SK-N-SH (cell line): ENCODE measurements around the gene PROSER3. TPM values are rescaled to one million over a fixed set of nuclear protein-coding genes. Genes with fewer than 3 reads are reported as not detected.

Experiments used
- CTCF ChIA-PET: fragments of 300-600, 350-600 bp; formaldehyde crosslinking; extraction: SDS; loops from one replicate; lab custom pipeline; 2021; lab: Yijun Ruan, JAX
- POLR2A ChIA-PET: fragments of 350-600 bp; sonication (Branson Sonifier 250); formaldehyde crosslinking; extraction: SDS; loops from one replicate; lab custom pipeline; 2020; ENCODE audit warnings: antibody characterized with exemption, inconsistent platforms; lab: Yijun Ruan, JAX
- DNase-seq: peaks from one replicate; pipeline ENCODE4 v3.0.0; 2012
- H2AFZ ChIP-seq: fragments of 200-600 bp; sonication (generic); 2 replicates; pipeline ENCODE4 v1.8.1; 2016; ENCODE audit warnings: antibody characterized with exemption, mild to moderate bottlenecking, low read depth
- H3F3A ChIP-seq: fragments of 200-600 bp; sonication (generic); replicated peaks from 2 replicates; pipeline ENCODE3; 2016; ENCODE audit warnings: antibody characterized with exemption, mild to moderate bottlenecking; ENCODE audit not compliant: insufficient read depth
- H3K27ac ChIP-seq, 2 experiments: fragments of 200-500 bp in 1 of 2; fragments of 200-600 bp in 1 of 2; sonication (Bioruptor generic) in 1 of 2; sonication (generic), shearing (Covaris generic) in 1 of 2; 2 replicates each; pipeline versions ENCODE4 v1.5.1 to v1.6.1; 2014 to 2016; ENCODE audit warnings: low read depth in 2 of 2, inconsistent platforms in 1 of 2, low read length in 1 of 2, mild to moderate bottlenecking in 1 of 2, mixed read lengths in 1 of 2
- H3K27me3 ChIP-seq: fragments of 200-600 bp; sonication (generic), shearing (Covaris generic); 2 replicates; pipeline ENCODE4 v1.6.1; 2016; ENCODE audit warnings: mixed run types; ENCODE audit not compliant: insufficient read depth
- H3K36me3 ChIP-seq, 2 experiments: fragments of 200-500 bp in 1 of 2; fragments of 200-600 bp in 1 of 2; sonication (Bioruptor generic) in 1 of 2; sonication (generic) in 1 of 2; replicated peaks in 1 of 2; 2 replicates each; pipeline versions ENCODE3 to v1.5.1; 2014 to 2016; ENCODE audit warnings: low read length in 1 of 2, mild to moderate bottlenecking in 1 of 2; ENCODE audit not compliant: insufficient read depth in 2 of 2, control insufficient read depth in 1 of 2
- H3K4me1 ChIP-seq, 2 experiments: fragments of 200-500 bp in 1 of 2; fragments of 200-600 bp in 1 of 2; sonication (Bioruptor generic) in 1 of 2; sonication (generic), shearing (Covaris generic) in 1 of 2; 2 replicates each; pipeline versions ENCODE4 v1.5.1 to v1.6.1; 2014 to 2016; ENCODE audit warnings: low read depth in 1 of 2, low read length in 1 of 2, mixed run types in 1 of 2; ENCODE audit not compliant: insufficient read depth in 2 of 2, control insufficient read depth in 1 of 2
- H3K4me2 ChIP-seq: fragments of 200-600 bp; sonication (generic), shearing (Covaris generic); 2 replicates; pipeline ENCODE4 v1.6.1; 2017; ENCODE audit warnings: mixed run types
- H3K4me3 ChIP-seq, 2 experiments: fragments of 200-500 bp in 1 of 2; fragments of 200-600 bp in 1 of 2; sonication (Bioruptor generic) in 1 of 2; sonication (generic), shearing (Covaris generic) in 1 of 2; 2 replicates each; pipeline versions ENCODE4 v1.5.1 to v1.8.1; 2014 to 2016; ENCODE audit warnings: low read depth in 2 of 2, inconsistent platforms in 1 of 2, low read length in 1 of 2, mild to moderate bottlenecking in 1 of 2, mixed read lengths in 1 of 2, moderate library complexity in 1 of 2
- H3K79me2 ChIP-seq: fragments of 200-600 bp; sonication (generic); 2 replicates; pipeline ENCODE4 v1.8.1; 2017; ENCODE audit warnings: mild to moderate bottlenecking; ENCODE audit not compliant: insufficient read depth
- H3K9ac ChIP-seq: fragments of 200-600 bp; sonication (generic); 2 replicates; pipeline ENCODE4 v1.6.1; 2017; ENCODE audit warnings: mixed run types
- H3K9me2 ChIP-seq: fragments of 200-600 bp; sonication (generic); 2 replicates; pipeline ENCODE4 v1.6.1; 2017; ENCODE audit warnings: mixed run types
- H3K9me3 ChIP-seq: fragments of 200-600 bp; sonication (generic); 2 replicates; pipeline ENCODE4 v1.6.1; 2017; ENCODE audit warnings: mixed run types, mild to moderate bottlenecking, moderate library complexity
- H4K20me1 ChIP-seq: fragments of 200-600 bp; sonication (generic); 2 replicates; pipeline ENCODE4 v1.6.1; 2017; ENCODE audit warnings: mild to moderate bottlenecking, mixed run types; ENCODE audit not compliant: insufficient read depth
- CHD2 ChIP-seq: fragments of 150-350 bp; IDR thresholded peaks from 2 replicates; pipeline ENCODE4 v1.6.1; 2018; ENCODE audit warnings: low read length; ENCODE audit not compliant: partially characterized antibody
- ELF1 ChIP-seq: IDR thresholded peaks from 2 replicates; pipeline ENCODE4 v1.4.0; 2012
- EZH2phosphoT487 ChIP-seq: fragments of 200-600 bp; sonication (generic); IDR thresholded peaks from 2 replicates; pipeline ENCODE4 v1.6.1; 2017; ENCODE audit warnings: low read depth, mixed run types, mild to moderate bottlenecking, antibody characterized with exemption, moderate library complexity, borderline replicate concordance
- FOXM1 ChIP-seq: IDR thresholded peaks from 2 replicates; pipeline ENCODE4 v1.4.0; 2012; ENCODE audit warnings: low read depth, mild to moderate bottlenecking
- GATA2 ChIP-seq: sonication (generic); formaldehyde crosslinking; IDR thresholded peaks from 2 replicates; pipeline ENCODE4 v1.5.0; 2020; ENCODE audit warnings: mild to moderate bottlenecking, missing genetic modification reagents
- MEF2A ChIP-seq: IDR thresholded peaks from 2 replicates; pipeline ENCODE4 v1.4.0; 2012; ENCODE audit warnings: low read depth, borderline replicate concordance
- RAD21 ChIP-seq: IDR thresholded peaks from 2 replicates; pipeline ENCODE4 v1.6.1; 2012; ENCODE audit warnings: mild to moderate bottlenecking, low read length
- RCOR1 ChIP-seq: fragments of 150-350 bp; IDR thresholded peaks from 2 replicates; pipeline ENCODE4 v1.6.1; 2017; ENCODE audit warnings: antibody characterized with exemption, low read length
- SMC3 ChIP-seq: IDR thresholded peaks from 2 replicates; pipeline ENCODE4 v1.6.1; 2012; ENCODE audit warnings: low read depth, low read length, improper control_type of control experiment
- TAF1 ChIP-seq: IDR thresholded peaks from 2 replicates; pipeline ENCODE4 v1.6.1; 2012; ENCODE audit warnings: low read depth, mild to moderate bottlenecking, low read length, moderate library complexity, borderline replicate concordance
- WGBS: methylation state at CpG from one replicate; pipeline ENCODE4 v1.1.6; 2017; ENCODE audit warnings: low lambda C conversion rate; 5-methylcytosine and 5-hydroxymethylcytosine counted together
- polyA plus RNA-seq, 3 experiments: library from polyadenylated mRNA; depleted of rRNA; stranded (reverse); fragments of >200 nt; gene quantifications; 2 replicates each; pipeline ENCODE4 v1.2.3, GENCODE V29; 2012
- TF ChIP-seq, protein P1 (sequence below): IDR thresholded peaks from 2 replicates; pipeline ENCODE4 v1.4.0; 2012; ENCODE audit warnings: low read depth, borderline replicate concordance
- TF ChIP-seq, protein P2 (sequence below): fragments of 150-350 bp; IDR thresholded peaks from 2 replicates; pipeline ENCODE4 v1.6.1; 2016; ENCODE audit warnings: mild to moderate bottlenecking, low read depth, low read length
- TF ChIP-seq, protein P3 (sequence below): IDR thresholded peaks from 2 replicates; pipeline ENCODE4 v1.4.0; 2012; ENCODE audit warnings: low read depth, borderline replicate concordance
- TF ChIP-seq, protein P4 (sequence below): fragments of 200-600 bp; sonication (generic); IDR thresholded peaks from 2 replicates; pipeline ENCODE4 v1.6.1; 2017; ENCODE audit warnings: antibody characterized with exemption, mild to moderate bottlenecking, moderate library complexity

PROSER3 gene
- polyA plus RNA-seq, 1 of the 3 experiments (the other 2 are of a cell fraction): 12.5 TPM

DNA sequence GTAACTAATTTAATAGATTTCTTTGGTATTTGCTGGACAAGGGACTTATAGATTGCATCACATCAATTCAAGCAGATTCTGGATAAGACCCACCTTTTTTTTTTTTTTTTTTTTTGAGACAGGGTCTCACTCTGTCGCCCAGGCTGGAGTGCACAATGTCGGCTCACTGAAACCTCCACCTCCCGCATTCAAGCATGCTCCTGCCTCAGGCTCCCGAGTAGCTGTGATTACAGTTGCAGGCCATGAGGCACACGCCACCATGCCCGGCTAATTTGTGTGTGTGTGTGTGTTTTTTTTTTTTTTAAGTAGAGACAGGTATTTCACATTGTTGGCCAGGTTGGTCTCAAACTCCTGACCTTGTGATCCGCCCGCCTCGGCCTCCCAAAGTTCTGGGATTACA is 58.9 kb downstream of the PROSER3 start:
- no peaks in the 10 kb centered on the region for H3K79me2 ChIP-seq
- DNase-seq: no peak
- no peaks in the 10 kb centered on the region for H3K4me1 ChIP-seq
- H3K9me3 ChIP-seq: no peaks in the 10 kb centered on the region
- H3K9me2 ChIP-seq: no peaks in the 10 kb centered on the region
- H3K27ac ChIP-seq: no peak overlapping the region
- CTCF ChIA-PET: interaction anchor here (1.1 to 1.8 kb wide), 2 partner anchors 9 to 10 kb away, joined by 3 to 7 read pairs; no protein-coding TSS in a partner anchor
- no peak overlapping the region for H2AFZ ChIP-seq
- no peak overlapping the region for H3K4me2 ChIP-seq
- peaks cover 4% of the 10 kb centered on the region for H3F3A ChIP-seq
- TF ChIP-seq, protein P1, sequence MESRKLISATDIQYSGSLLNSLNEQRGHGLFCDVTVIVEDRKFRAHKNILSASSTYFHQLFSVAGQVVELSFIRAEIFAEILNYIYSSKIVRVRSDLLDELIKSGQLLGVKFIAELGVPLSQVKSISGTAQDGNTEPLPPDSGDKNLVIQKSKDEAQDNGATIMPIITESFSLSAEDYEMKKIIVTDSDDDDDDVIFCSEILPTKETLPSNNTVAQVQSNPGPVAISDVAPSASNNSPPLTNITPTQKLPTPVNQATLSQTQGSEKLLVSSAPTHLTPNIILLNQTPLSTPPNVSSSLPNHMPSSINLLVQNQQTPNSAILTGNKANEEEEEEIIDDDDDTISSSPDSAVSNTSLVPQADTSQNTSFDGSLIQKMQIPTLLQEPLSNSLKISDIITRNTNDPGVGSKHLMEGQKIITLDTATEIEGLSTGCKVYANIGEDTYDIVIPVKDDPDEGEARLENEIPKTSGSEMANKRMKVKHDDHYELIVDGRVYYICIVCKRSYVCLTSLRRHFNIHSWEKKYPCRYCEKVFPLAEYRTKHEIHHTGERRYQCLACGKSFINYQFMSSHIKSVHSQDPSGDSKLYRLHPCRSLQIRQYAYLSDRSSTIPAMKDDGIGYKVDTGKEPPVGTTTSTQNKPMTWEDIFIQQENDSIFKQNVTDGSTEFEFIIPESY: no peak
- POLR2A ChIA-PET: interaction anchor here (0.6 kb wide), 1 partner anchor 46 kb away, joined by 3 read pairs; no protein-coding TSS in a partner anchor
- no peak overlapping the region for H3K4me3 ChIP-seq
- no peaks in the 10 kb centered on the region for H3K36me3 ChIP-seq
- peaks cover 4% of the 10 kb centered on the region; the same call in 1 of the 2 replicates for H3K27me3 ChIP-seq
- no peak overlapping the region for H3K9ac ChIP-seq
- 57% methylated on average over 9 of the region's 9 CpGs for WGBS
- H4K20me1 ChIP-seq: no peaks in the 10 kb centered on the region

DNA sequence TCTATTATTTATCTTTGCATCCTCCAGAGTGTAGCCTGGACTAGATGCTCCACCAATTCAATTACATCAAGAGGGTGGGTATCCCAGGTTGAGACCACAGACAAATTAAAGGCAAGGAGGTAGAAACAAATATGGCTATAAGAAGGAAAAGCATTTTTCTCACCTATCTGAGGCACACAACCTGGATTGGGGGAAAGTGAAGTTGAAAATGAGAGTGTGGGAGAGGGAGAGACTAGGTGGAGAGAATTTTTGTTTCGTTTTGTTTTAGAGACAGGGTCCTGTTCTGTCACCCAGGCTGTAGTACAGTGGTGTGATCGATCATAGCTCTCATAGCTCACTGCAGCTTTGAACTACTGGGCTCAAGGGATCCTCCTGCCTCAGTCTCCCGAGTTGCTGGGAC is 60.5 kb downstream of the PROSER3 start:
- WGBS: 6% methylated on average over 3 of the region's 3 CpGs
- Histone ChIP-seq H3K9me3 (no peaks in the 10 kb centered on the region), H3K36me3 (no peaks in the 10 kb centered on the region), H3K9ac (no peak overlapping the region), H2AFZ (no peak overlapping the region), H3K4me3 (no peak overlapping the region), H3K79me2 (no peaks in the 10 kb centered on the region), H3K9me2 (no peaks in the 10 kb centered on the region), H3K27ac (no peak overlapping the region), H3K27me3 (no peaks in the 10 kb centered on the region; the same call in 1 of the 2 replicates), H3K4me1 (no peaks in the 10 kb centered on the region), H3K4me2 (no peak overlapping the region)
- no peak for DNase-seq
- POLR2A ChIA-PET: no interaction called here
- TF ChIP-seq FOXM1 (no peak), RCOR1 (no peak), TAF1 (no peak), RAD21 (no peak), CHD2 (no peak), MEF2A (no peak), EZH2phosphoT487 (no peak), ELF1 (no peak), GATA2 (CRISPR knock-in tag) (no peak), SMC3 (no peak)
- TF ChIP-seq, protein P2, sequence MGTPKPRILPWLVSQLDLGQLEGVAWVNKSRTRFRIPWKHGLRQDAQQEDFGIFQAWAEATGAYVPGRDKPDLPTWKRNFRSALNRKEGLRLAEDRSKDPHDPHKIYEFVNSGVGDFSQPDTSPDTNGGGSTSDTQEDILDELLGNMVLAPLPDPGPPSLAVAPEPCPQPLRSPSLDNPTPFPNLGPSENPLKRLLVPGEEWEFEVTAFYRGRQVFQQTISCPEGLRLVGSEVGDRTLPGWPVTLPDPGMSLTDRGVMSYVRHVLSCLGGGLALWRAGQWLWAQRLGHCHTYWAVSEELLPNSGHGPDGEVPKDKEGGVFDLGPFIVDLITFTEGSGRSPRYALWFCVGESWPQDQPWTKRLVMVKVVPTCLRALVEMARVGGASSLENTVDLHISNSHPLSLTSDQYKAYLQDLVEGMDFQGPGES: no peak
- TF ChIP-seq, protein P3, sequence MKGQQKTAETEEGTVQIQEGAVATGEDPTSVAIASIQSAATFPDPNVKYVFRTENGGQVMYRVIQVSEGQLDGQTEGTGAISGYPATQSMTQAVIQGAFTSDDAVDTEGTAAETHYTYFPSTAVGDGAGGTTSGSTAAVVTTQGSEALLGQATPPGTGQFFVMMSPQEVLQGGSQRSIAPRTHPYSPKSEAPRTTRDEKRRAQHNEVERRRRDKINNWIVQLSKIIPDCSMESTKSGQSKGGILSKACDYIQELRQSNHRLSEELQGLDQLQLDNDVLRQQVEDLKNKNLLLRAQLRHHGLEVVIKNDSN: no peak
- TF ChIP-seq, protein P4, sequence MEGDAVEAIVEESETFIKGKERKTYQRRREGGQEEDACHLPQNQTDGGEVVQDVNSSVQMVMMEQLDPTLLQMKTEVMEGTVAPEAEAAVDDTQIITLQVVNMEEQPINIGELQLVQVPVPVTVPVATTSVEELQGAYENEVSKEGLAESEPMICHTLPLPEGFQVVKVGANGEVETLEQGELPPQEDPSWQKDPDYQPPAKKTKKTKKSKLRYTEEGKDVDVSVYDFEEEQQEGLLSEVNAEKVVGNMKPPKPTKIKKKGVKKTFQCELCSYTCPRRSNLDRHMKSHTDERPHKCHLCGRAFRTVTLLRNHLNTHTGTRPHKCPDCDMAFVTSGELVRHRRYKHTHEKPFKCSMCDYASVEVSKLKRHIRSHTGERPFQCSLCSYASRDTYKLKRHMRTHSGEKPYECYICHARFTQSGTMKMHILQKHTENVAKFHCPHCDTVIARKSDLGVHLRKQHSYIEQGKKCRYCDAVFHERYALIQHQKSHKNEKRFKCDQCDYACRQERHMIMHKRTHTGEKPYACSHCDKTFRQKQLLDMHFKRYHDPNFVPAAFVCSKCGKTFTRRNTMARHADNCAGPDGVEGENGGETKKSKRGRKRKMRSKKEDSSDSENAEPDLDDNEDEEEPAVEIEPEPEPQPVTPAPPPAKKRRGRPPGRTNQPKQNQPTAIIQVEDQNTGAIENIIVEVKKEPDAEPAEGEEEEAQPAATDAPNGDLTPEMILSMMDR: no peak
- TF ChIP-seq, all 33 proteins: peak for 0
- H4K20me1 ChIP-seq: no peaks in the 10 kb centered on the region
- peaks cover 4% of the 10 kb centered on the region for H3F3A ChIP-seq
- CTCF ChIA-PET: interaction anchor here (1.9 kb wide), 1 partner anchor 124 kb away, joined by 6 read pairs; no protein-coding TSS in a partner anchor
